ENCODE measurements around the gene SEMA6B. TPM values are rescaled to one million over a fixed set of nuclear protein-coding genes. Genes with fewer than 3 reads are reported as not detected.

Gene SEMA6B
- total RNA-seq, 1 experiment from 2014 or later = 38.4 TPM

DNA sequence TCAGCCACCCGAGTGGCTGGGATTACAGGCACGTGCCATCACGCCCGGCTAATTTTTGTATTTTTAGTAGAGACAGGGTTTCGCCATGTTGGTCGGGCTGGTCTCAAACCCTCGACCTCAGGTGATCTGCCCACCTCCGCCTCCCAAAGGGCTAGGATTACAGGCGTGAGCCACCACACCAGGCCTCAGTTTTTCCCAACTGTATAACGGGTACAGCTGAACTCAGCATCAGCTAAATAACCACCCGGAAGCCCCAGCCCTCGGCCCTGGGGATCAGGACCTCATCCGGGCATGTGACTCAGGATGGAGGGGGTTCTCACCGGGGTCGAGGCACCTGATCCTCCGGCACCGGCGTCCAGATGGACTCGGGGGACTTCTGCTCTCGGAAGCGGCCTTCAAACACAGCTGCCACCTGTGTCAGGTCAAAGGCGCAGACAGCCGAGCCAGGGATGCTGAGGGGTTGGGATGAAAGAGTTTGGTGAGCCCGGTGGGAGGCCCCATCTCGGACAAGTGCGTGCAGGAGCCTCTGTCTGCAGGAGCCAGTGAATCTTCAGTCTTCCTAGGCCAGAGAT lies 8.9 kb downstream of the SEMA6B start:
- H3K79me2 ChIP-seq (ENCODE audit: insufficient read depth, low read length) = no peaks in the 10 kb centered on the region
- H3K27me3 Mint-ChIP-seq (ENCODE audit: low read depth) = peaks cover 2% of the 10 kb centered on the region; the same call in 1 of the 2 replicates
- no peak overlapping the region for H3K27ac ChIP-seq (ENCODE audit: insufficient read length, low read depth, low read length)
- H2BK120ac ChIP-seq (ENCODE audit: low read depth, low read length, poor library complexity, severe bottlenecking) = no peak overlapping the region
- no peak overlapping the region for H3K9ac ChIP-seq (ENCODE audit: extremely low read depth, insufficient read length, low read length)
- H3K27me3 ChIP-seq (ENCODE audit: insufficient read depth, low read length) = no peaks in the 10 kb centered on the region
- H4K8ac ChIP-seq (replicated peaks; ENCODE audit: insufficient read length, low read depth, low read length) = no peak overlapping the region
- H3K4me1 Mint-ChIP-seq = no peaks in the 10 kb centered on the region
- H2BK20ac ChIP-seq (ENCODE audit: low read depth, low read length, poor library complexity, severe bottlenecking) = no peak overlapping the region
- no peak overlapping the region for H3K4me3 Mint-ChIP-seq
- H3K4me1 ChIP-seq (ENCODE audit: insufficient read depth, low read length) = no peaks in the 10 kb centered on the region
- no peak overlapping the region for H3K4me2 ChIP-seq (ENCODE audit: insufficient read depth, insufficient read length, low read length)
- no peak for DNase-seq
- H2AK5ac ChIP-seq (ENCODE audit: insufficient read length, low read length) = no peak overlapping the region
- H2BK12ac ChIP-seq (ENCODE audit: insufficient read length, low read depth, low read length) = no peak overlapping the region
- no peaks in the 10 kb centered on the region; a peak in 1 of 5 replicates for H3K9me3 Mint-ChIP-seq
- H3K36me3 Mint-ChIP-seq (ENCODE audit: insufficient read depth in 1 of 3, low read depth in 3 of 3) = peaks cover 29 to 78% (median 58%) of the 10 kb centered on the region in 3 experiments
- no peak overlapping the region for H2AFZ ChIP-seq (ENCODE audit: low read length)
- no peak overlapping the region for H3K14ac ChIP-seq (ENCODE audit: insufficient read depth, low read length)
- H4K5ac ChIP-seq (ENCODE audit: insufficient read length, low read depth, low read length) = no peak overlapping the region
- no peak overlapping the region for H2BK5ac ChIP-seq (ENCODE audit: insufficient read length, low read length)
- H4K91ac ChIP-seq (ENCODE audit: insufficient read length, low read depth, low read length) = no peak overlapping the region
- no peak overlapping the region for H2BK15ac ChIP-seq (ENCODE audit: low read depth, low read length)
- no peak overlapping the region for H3K56ac ChIP-seq (ENCODE audit: insufficient read length, low read depth, low read length)
- peaks cover 3% of the 10 kb centered on the region for H4K20me1 ChIP-seq (ENCODE audit: control insufficient read depth, insufficient read depth, insufficient read length)
- no peak overlapping the region for H3K18ac ChIP-seq (ENCODE audit: insufficient read length, low read depth, low read length)
- no peak overlapping the region for H3K23ac ChIP-seq (ENCODE audit: insufficient read length, low read depth, low read length)
- no peaks in the 10 kb centered on the region for H3K79me1 ChIP-seq (ENCODE audit: insufficient read depth, low read depth, low read length, poor library complexity, severe bottlenecking)
- no peak overlapping the region for H3K4ac ChIP-seq (ENCODE audit: low read depth, low read length)
- H3T11ph ChIP-seq (ENCODE audit: low read length) = no peak overlapping the region
- no peaks in the 10 kb centered on the region for H3K9me3 ChIP-seq (ENCODE audit: control insufficient read depth, low read depth, low read length)
- H3K23me2 ChIP-seq (ENCODE audit: insufficient read length, low read depth, low read length, poor library complexity, severe bottlenecking) = no peaks in the 10 kb centered on the region
- no peak overlapping the region for H3K27ac Mint-ChIP-seq
- TF ChIP-seq, protein P1, sequence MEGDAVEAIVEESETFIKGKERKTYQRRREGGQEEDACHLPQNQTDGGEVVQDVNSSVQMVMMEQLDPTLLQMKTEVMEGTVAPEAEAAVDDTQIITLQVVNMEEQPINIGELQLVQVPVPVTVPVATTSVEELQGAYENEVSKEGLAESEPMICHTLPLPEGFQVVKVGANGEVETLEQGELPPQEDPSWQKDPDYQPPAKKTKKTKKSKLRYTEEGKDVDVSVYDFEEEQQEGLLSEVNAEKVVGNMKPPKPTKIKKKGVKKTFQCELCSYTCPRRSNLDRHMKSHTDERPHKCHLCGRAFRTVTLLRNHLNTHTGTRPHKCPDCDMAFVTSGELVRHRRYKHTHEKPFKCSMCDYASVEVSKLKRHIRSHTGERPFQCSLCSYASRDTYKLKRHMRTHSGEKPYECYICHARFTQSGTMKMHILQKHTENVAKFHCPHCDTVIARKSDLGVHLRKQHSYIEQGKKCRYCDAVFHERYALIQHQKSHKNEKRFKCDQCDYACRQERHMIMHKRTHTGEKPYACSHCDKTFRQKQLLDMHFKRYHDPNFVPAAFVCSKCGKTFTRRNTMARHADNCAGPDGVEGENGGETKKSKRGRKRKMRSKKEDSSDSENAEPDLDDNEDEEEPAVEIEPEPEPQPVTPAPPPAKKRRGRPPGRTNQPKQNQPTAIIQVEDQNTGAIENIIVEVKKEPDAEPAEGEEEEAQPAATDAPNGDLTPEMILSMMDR (conservative IDR thresholded peaks at IDR 0.05) = no peak
- WGBS (ENCODE audit: extremely low coverage, insufficient read length, low lambda C conversion rate) = no CpG with 5 or more reads among the region's 26 CpGs

Data from H9 (cell line).